ENCODE data around the gene INPP5E.

DNA sequence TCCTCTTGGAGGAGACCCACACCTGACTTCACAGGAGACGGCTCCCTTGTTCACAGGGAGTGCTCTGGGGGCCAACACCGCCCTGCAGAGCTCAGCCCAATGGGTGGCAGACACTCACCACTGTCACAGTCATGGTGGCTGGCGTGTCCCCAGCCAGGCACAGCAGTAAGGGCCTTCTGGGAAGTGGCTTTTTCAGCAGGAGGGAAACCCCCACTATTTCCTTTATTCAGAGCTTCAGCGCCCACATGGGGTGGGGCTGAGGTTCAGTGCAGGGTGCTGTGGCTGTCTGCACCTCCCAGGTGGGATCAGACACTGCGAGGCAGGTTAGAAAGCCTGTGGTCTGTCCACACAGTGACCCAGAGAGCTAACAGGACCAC lies 36.1 kb downstream of the INPP5E start:
- TF ChIP-seq, protein P1, sequence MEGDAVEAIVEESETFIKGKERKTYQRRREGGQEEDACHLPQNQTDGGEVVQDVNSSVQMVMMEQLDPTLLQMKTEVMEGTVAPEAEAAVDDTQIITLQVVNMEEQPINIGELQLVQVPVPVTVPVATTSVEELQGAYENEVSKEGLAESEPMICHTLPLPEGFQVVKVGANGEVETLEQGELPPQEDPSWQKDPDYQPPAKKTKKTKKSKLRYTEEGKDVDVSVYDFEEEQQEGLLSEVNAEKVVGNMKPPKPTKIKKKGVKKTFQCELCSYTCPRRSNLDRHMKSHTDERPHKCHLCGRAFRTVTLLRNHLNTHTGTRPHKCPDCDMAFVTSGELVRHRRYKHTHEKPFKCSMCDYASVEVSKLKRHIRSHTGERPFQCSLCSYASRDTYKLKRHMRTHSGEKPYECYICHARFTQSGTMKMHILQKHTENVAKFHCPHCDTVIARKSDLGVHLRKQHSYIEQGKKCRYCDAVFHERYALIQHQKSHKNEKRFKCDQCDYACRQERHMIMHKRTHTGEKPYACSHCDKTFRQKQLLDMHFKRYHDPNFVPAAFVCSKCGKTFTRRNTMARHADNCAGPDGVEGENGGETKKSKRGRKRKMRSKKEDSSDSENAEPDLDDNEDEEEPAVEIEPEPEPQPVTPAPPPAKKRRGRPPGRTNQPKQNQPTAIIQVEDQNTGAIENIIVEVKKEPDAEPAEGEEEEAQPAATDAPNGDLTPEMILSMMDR (IDR thresholded peaks at IDR 0.05; ENCODE audit: low read depth, low read length, poor library complexity, severe bottlenecking): no peak
- TF ChIP-seq EZH2phosphoT487 (IDR thresholded peaks at IDR 0.05; ENCODE audit: borderline replicate concordance, low read length): no peak
